GM18519 (cell line): ENCODE data around the gene SPOCD1.

Source experiments
- ATAC-seq: cut with Tn5 transposase; IDR thresholded peaks from one replicate; pipeline ENCODE4 v1.9.1; 2021; ENCODE audit warnings: mild to moderate bottlenecking, moderate library complexity; ENCODE audit not compliant: unreplicated experiment, low FRiP score

Gene SPOCD1

GRCh38 chr1:31802190-31803150, 13.4 kb downstream of the SPOCD1 start:
- no peak for ATAC-seq

- no peak for ATAC-seq
These were observed 14.4 kb downstream of the SPOCD1 start for GRCh38 chr1:31801458-31801857.

GRCh38 chr1:31800674-31800967, 15.2 kb downstream of the SPOCD1 start:
- no peak for ATAC-seq

GRCh38 chr1:31799895-31800673, 15.7 kb downstream of the SPOCD1 start:
- ATAC-seq: no peak

- no peak for ATAC-seq
These were observed 16.5 kb downstream of the SPOCD1 start for GRCh38 chr1:31799196-31799894.

- ATAC-seq: no peak
These were observed 17.2 kb downstream of the SPOCD1 start for GRCh38 chr1:31798433-31799195.

- no peak for ATAC-seq
These were observed 17.8 kb downstream of the SPOCD1 start for GRCh38 chr1:31798086-31798432.

GRCh38 chr1:31797216-31797615, 18.6 kb downstream of the SPOCD1 start:
- no peak for ATAC-seq

- no peak for ATAC-seq
These were observed 19.1 kb downstream of the SPOCD1 start for GRCh38 chr1:31796707-31797106.

GRCh38 chr1:31795801-31796621, 19.8 kb downstream of the SPOCD1 start:
- no peak for ATAC-seq

GRCh38 chr1:31795096-31795675, 20.6 kb downstream of the SPOCD1 start:
- no peak for ATAC-seq

GRCh38 chr1:31793586-31794285, 22.1 kb downstream of the SPOCD1 start:
- no peak for ATAC-seq

- ATAC-seq: no peak
These were observed 22.7 kb downstream of the SPOCD1 start for GRCh38 chr1:31793086-31793485.

GRCh38 chr1:31792541-31792940, 23.3 kb downstream of the SPOCD1 start:
- ATAC-seq: no peak

- ATAC-seq: no peak
These were observed 23.7 kb downstream of the SPOCD1 start for GRCh38 chr1:31792116-31792515.

- ATAC-seq: no peak
These were observed 24.5 kb downstream of the SPOCD1 start for GRCh38 chr1:31791131-31791858.

GRCh38 chr1:31790641-31791091, 25.2 kb downstream of the SPOCD1 start:
- ATAC-seq: no peak

- no peak for ATAC-seq
These were observed 25.7 kb downstream of the SPOCD1 start for GRCh38 chr1:31790140-31790539.
